Middle frontal gyrus (tissue), 1 donor: ENCODE results near the gene MAMSTR.
"Not testable (repeated sequence)": the region's sequence is repeated elsewhere in the genome, so short reads cannot be mapped to it uniquely, and the experiment has no call there.

ENCODE experiments used
- DNase-seq: peaks from one replicate; pipeline ENCODE4 v3.0.0-alpha.2; 2015; ENCODE audit warnings: low spot score; ENCODE audit errors: extremely low spot score

MAMSTR gene

GRCh38 chr19:48719263-48720171 is at the start of gene MAMSTR:
TSS of gene MAMSTR (minus strand) at chr19:48719725. CDS start at chr19:48719031, 694 bp downstream.
- DNase-seq, result no peak

GRCh38 chr19:48768994-48769713 is 49.6 kb upstream of the MAMSTR start:
- no peak for DNase-seq

GRCh38 chr19:48768171-48768753 is 48.7 kb upstream of the MAMSTR start:
- DNase-seq, result not testable (repeated sequence)

- DNase-seq, result not testable (repeated sequence)
Measured at GRCh38 chr19:48765816-48766215, 46.3 kb upstream of the MAMSTR start.

- DNase-seq, result no peak
Measured at GRCh38 chr19:48760504-48761205, 41.1 kb upstream of the MAMSTR start.

GRCh38 chr19:48757741-48758144 is 38.2 kb upstream of the MAMSTR start:
- DNase-seq, result no peak

GRCh38 chr19:48757089-48757675 is 37.7 kb upstream of the MAMSTR start:
- no peak for DNase-seq

GRCh38 chr19:48756686-48757085 is 37.2 kb upstream of the MAMSTR start:
- DNase-seq, result no peak

GRCh38 chr19:48756212-48756611 is 36.7 kb upstream of the MAMSTR start:
- DNase-seq, result no peak

- DNase-seq, result no peak
Measured at GRCh38 chr19:48755787-48756186, 36.3 kb upstream of the MAMSTR start.

- DNase-seq, result no peak
Measured at GRCh38 chr19:48755084-48755641, 35.6 kb upstream of the MAMSTR start, which contains the start of gene FGF21. TSS of gene FGF21 (plus strand) at chr19:48755524. CDS start at chr19:48756237, 713 bp downstream.

- DNase-seq, result no peak
Measured at GRCh38 chr19:48752496-48753365, 33.2 kb upstream of the MAMSTR start, which contains the start of gene FUT1. TSS of gene FUT1 (minus strand) at chr19:48752641. CDS start at chr19:48751281, 1,360 bp downstream.

- no peak for DNase-seq
Measured at GRCh38 chr19:48751845-48752495, 32.4 kb upstream of the MAMSTR start.

- no peak for DNase-seq
Measured at GRCh38 chr19:48750771-48751504, 31.4 kb upstream of the MAMSTR start.

GRCh38 chr19:48750351-48750750 is 30.8 kb upstream of the MAMSTR start:
- no peak for DNase-seq

- DNase-seq, result no peak
Measured at GRCh38 chr19:48749571-48750198, 30.2 kb upstream of the MAMSTR start.

- DNase-seq, result peak; percentile 71
Measured at GRCh38 chr19:48746738-48747575, 27.4 kb upstream of the MAMSTR start, which contains the start of gene IZUMO1. TSS of gene IZUMO1 (minus strand) at chr19:48746909. CDS start at chr19:48745859, 1,050 bp downstream.
